ENCODE measurements around the gene VPS52.

VPS52 gene

GRCh38 chr6:33314515-33314942 is 42.9 kb upstream of the VPS52 start:
- H3K4me1 ChIP-seq (ENCODE audit: insufficient read depth, low read length): peaks cover 14% of the 10 kb centered on the region; the same call in 1 of the 2 replicates
- peaks cover 4% of the 10 kb centered on the region for H3K36me3 ChIP-seq (ENCODE audit: insufficient read depth, low read length)
- H3K9me3 ChIP-seq (ENCODE audit: control insufficient read depth, insufficient read depth, low read length): no peaks in the 10 kb centered on the region
- peak overlapping the region; percentile 85 for H3K9ac ChIP-seq (ENCODE audit: low read depth, low read length)

GRCh38 chr6:33313709-33314514 is 42.2 kb upstream of the VPS52 start, which contains the start of gene TAPBP:
Gene TAPBP, minus strand, starts transcription at chr6:33314078. Its CDS starts 37 bp downstream, at chr6:33314041.
- no peaks in the 10 kb centered on the region for H3K9me3 ChIP-seq (ENCODE audit: control insufficient read depth, insufficient read depth, low read length)
- peaks cover 14% of the 10 kb centered on the region; the same call in 1 of the 2 replicates for H3K4me1 ChIP-seq (ENCODE audit: insufficient read depth, low read length)
- peak within 1 kb of the TSS; percentile 85 for H3K9ac ChIP-seq (ENCODE audit: low read depth, low read length)
- H3K36me3 ChIP-seq (ENCODE audit: insufficient read depth, low read length): no peaks in the 10 kb centered on the region

DNA sequence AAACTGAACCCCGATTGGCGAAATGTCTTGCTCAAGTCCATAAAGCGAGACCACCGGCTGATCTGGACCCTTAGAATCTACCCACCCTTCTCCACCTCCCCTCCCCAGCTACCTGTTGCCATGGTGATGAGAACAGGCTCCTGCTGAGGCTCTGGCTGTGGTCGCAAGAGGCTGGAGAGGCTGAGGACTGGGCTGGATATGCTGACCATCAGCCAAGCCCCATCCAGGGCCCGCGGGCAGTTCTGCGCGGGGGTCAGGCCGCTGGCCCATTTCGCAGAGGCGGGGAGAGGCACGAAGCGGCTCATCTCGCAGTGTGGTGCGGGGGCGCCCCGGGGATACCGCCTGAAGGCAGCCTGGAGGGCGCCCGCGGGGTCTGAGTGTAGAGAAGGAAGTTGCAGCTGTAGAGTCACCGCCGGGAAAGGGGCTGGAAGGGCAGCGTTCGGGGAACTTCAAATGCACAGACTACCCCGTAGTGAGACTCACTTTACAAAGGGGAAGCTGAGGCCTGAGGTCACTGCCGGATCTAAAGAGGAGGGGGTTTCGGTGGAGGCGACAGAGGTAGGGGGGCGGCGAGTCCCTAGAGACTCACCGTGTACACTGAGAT is 41.5 kb upstream of the VPS52 start:
- no peaks in the 10 kb centered on the region for H3K36me3 ChIP-seq (ENCODE audit: insufficient read depth, low read length)
- peaks cover 9% of the 10 kb centered on the region; the same call in 1 of the 2 replicates for H3K4me1 ChIP-seq (ENCODE audit: insufficient read depth, low read length)
- H3K9me3 ChIP-seq (ENCODE audit: control insufficient read depth, insufficient read depth, low read length): no peaks in the 10 kb centered on the region
- H3K9ac ChIP-seq (ENCODE audit: low read depth, low read length): peak overlapping the region; percentile 85

- no peaks in the 10 kb centered on the region for H3K36me3 ChIP-seq (ENCODE audit: insufficient read depth, low read length)
- peak overlapping the region; percentile 85; the same call in 1 of the 2 replicates for H3K9ac ChIP-seq (ENCODE audit: low read depth, low read length)
- H3K9me3 ChIP-seq (ENCODE audit: control insufficient read depth, insufficient read depth, low read length): no peaks in the 10 kb centered on the region
- H3K4me1 ChIP-seq (ENCODE audit: insufficient read depth, low read length): peaks cover 9% of the 10 kb centered on the region; the same call in 1 of the 2 replicates
These were observed 40.9 kb upstream of the VPS52 start for GRCh38 chr6:33312361-33313104.

GRCh38 chr6:33306356-33306755 is 34.7 kb upstream of the VPS52 start:
- Histone ChIP-seq H3K9me3 (ENCODE audit: control insufficient read depth, insufficient read depth, low read length) (no peaks in the 10 kb centered on the region), H3K36me3 (ENCODE audit: insufficient read depth, low read length) (no peaks in the 10 kb centered on the region), H3K9ac (ENCODE audit: low read depth, low read length) (no peak overlapping the region), H3K4me1 (ENCODE audit: insufficient read depth, low read length) (no peaks in the 10 kb centered on the region)

- Histone ChIP-seq H3K36me3 (ENCODE audit: insufficient read depth, low read length) (no peaks in the 10 kb centered on the region), H3K9me3 (ENCODE audit: control insufficient read depth, insufficient read depth, low read length) (no peaks in the 10 kb centered on the region), H3K9ac (ENCODE audit: low read depth, low read length) (no peak overlapping the region), H3K4me1 (ENCODE audit: insufficient read depth, low read length) (no peaks in the 10 kb centered on the region)
These were observed 33.4 kb upstream of the VPS52 start for GRCh38 chr6:33305052-33305451.

DNA sequence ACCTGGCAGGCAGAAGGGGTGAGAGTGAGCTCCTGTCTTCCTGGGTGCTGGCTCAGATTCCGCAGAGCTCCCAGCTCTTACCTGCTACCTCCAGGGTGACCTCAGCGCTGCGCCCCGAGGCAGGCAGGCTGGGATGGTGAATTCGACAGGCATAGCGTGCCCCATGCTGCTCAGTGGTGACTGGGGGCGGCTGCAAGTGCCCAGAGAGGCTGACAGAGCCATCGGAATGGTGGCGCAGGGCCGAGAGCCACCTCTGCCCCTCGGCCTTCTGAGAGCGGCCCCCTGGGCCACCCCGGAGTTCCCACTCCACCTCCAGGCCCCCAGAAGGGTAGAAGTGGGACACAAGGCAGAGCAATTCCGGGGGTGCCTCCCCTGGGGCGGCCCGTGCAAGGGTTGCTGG is 32.5 kb upstream of the VPS52 start:
- no peaks in the 10 kb centered on the region for H3K9me3 ChIP-seq (ENCODE audit: control insufficient read depth, insufficient read depth, low read length)
- H3K9ac ChIP-seq (ENCODE audit: low read depth, low read length): no peak overlapping the region
- no peaks in the 10 kb centered on the region for H3K4me1 ChIP-seq (ENCODE audit: insufficient read depth, low read length)
- H3K36me3 ChIP-seq (ENCODE audit: insufficient read depth, low read length): no peaks in the 10 kb centered on the region

DNA sequence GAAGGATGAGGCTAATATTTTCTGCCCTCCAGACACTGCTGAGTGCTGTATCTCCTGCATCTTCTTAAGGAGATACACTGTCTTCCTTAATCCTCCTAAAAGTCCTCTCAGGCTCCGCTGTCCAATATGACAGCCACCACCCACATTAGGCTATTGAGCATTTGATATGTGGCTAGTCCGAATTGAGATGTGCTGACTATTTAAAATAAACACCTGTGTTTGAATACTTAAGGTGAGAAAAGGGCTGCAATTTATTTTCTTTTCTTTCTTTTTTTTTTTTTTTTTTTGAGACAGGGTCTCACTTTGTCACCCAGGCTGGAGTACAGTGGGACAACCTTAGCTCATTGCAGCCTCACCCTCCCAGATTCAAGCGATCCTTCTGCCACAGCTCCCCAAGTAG is 30.2 kb upstream of the VPS52 start:
- H3K9ac ChIP-seq (ENCODE audit: low read depth, low read length): no peak overlapping the region
- no peaks in the 10 kb centered on the region for H3K9me3 ChIP-seq (ENCODE audit: control insufficient read depth, insufficient read depth, low read length)
- H3K36me3 ChIP-seq (ENCODE audit: insufficient read depth, low read length): no peaks in the 10 kb centered on the region
- H3K4me1 ChIP-seq (ENCODE audit: insufficient read depth, low read length): no peaks in the 10 kb centered on the region

GRCh38 chr6:33299237-33299944 is 27.7 kb upstream of the VPS52 start:
- no peaks in the 10 kb centered on the region for H3K4me1 ChIP-seq (ENCODE audit: insufficient read depth, low read length)
- H3K9me3 ChIP-seq (ENCODE audit: control insufficient read depth, insufficient read depth, low read length): no peaks in the 10 kb centered on the region
- H3K36me3 ChIP-seq (ENCODE audit: insufficient read depth, low read length): no peaks in the 10 kb centered on the region

DNA sequence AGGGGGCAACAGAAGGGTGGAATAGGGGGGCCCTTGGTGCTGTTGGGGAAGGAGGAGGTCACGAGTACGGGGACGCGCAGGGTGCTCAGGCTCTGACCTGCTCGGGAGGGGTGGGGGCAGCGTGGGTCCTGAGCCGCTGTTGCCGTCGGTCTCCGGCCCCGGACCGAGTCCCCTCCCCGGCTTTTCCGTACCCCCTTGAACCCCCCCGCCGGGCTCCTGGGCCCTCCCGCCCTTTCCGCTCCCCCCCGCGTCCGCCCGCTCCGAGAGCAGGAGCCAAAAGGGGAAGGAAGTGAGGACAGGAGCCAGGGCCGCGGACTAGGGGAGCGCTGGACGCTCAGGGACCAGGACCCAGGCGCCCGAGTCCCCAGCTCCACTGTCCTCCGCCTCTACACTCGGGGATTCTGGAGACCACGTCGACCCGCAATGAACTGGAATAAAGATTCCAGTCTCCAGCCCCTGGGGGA is 27.1 kb upstream of the VPS52 start, which contains the start of gene RGL2:
Gene RGL2 (minus strand): TSS at position 170 of the 464 bp plus-strand sequence. CDS start 332 bp downstream, outside the sequence.
- Histone ChIP-seq H3K36me3 (ENCODE audit: insufficient read depth, low read length) (no peaks in the 10 kb centered on the region), H3K4me1 (ENCODE audit: insufficient read depth, low read length) (no peaks in the 10 kb centered on the region), H3K9me3 (ENCODE audit: control insufficient read depth, insufficient read depth, low read length) (no peaks in the 10 kb centered on the region), H3K9ac (ENCODE audit: low read depth, low read length) (peak within 1 kb of the TSS; percentile 89)

More at GRCh38 chr6:33299237-33299944, 27.7 kb upstream of the VPS52 start:
- H3K9ac ChIP-seq (ENCODE audit: low read depth, low read length): peak overlapping the region; percentile 89

DNA sequence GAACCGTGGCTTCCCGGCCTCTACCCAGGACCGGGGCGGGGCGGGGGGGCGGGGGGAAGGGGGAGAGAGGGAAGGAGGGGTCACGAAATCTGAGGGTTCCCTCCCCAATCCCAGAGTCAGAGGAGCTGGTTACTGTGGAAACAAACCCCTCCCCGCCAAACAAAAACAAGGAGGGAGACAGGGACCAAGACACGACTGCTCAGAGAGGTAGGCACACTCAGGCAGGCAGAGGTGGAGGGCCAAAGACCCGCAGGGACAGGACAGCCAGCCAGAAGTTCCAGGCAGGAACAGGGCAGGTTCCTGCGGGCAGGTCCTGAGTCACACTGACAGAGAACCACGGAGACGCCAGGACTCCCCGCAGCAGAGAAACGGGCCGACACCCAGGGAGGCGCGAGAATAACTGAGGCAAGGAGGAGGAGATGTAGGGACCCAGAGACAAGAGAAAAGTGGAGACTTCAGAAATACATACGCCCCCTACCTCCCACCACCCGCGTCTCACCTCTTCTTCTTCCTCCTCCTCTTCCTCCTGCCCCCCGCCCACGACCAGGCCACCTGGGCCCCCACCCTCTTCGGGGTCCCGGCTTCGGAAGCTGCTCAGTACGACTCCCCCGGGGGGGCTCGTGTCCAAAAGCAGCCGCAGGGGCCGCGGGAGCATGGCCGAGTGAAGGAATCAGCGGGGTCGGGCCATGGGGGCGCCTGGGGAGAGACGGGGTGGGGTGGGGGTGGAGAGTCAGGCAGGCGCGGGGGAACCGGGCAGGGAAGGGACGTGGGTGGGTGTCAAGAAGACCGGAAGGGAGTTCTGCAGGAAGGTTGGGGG is 26.5 kb upstream of the VPS52 start:
- H3K9me3 ChIP-seq (ENCODE audit: control insufficient read depth, insufficient read depth, low read length): no peaks in the 10 kb centered on the region
- H3K36me3 ChIP-seq (ENCODE audit: insufficient read depth, low read length): no peaks in the 10 kb centered on the region
- H3K9ac ChIP-seq (ENCODE audit: low read depth, low read length): peak overlapping the region; percentile 89
- no peaks in the 10 kb centered on the region for H3K4me1 ChIP-seq (ENCODE audit: insufficient read depth, low read length)

DNA sequence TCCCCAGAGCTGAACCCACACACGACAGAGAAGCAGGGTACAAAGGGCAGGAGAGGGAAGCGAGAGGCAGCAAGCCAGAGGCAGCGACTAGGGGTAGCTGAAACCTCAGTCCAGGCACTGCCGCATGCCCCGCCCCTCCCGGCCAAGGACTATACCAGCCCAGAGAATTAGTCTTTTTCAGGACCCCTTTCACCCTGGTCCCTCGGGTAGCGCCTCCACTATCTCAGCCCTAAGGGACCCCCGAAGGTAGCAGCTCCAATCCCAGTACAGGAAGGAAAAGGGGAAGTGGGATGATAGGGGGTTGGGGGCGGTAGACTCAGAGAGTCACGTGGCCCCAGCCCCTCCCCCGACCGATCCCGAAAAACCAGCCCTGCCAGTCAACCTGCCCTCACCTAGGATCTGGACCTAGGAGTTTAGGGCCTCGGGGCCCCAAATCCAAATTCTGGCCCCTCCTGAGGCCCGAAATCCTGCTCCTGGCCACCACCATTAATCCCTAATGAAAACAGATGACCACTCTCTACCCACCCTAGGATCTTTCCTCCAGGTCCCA is 25.8 kb upstream of the VPS52 start:
- H3K4me1 ChIP-seq (ENCODE audit: insufficient read depth, low read length): no peaks in the 10 kb centered on the region
- H3K9me3 ChIP-seq (ENCODE audit: control insufficient read depth, insufficient read depth, low read length): no peaks in the 10 kb centered on the region
- H3K9ac ChIP-seq (ENCODE audit: low read depth, low read length): peak overlapping the region; percentile 72
- H3K36me3 ChIP-seq (ENCODE audit: insufficient read depth, low read length): no peaks in the 10 kb centered on the region

All from ES-I3 (cell line).